ENCODE results near the gene KCNIP1.

DNA sequence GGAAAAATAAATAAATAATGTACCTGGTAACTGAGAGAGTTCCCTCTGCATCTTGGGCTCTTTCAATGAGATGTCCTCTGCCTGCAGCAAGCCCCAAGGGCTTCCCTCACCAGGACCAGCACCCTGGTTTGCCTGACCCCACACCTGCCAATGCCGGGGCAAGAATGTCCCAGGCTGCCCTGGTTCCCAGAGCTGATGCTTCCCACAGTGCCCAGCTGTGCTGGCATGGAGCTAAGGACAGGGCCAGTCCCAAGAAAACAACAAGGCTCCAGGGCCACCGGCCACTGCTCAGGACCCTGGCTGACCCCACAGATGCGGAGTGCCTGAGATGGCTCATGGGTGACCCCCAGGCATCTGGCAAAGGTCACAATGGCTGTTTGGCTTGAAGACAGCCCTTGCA, 123.5 kb downstream of the KCNIP1 start:
- TF ChIP-seq, protein P1, sequence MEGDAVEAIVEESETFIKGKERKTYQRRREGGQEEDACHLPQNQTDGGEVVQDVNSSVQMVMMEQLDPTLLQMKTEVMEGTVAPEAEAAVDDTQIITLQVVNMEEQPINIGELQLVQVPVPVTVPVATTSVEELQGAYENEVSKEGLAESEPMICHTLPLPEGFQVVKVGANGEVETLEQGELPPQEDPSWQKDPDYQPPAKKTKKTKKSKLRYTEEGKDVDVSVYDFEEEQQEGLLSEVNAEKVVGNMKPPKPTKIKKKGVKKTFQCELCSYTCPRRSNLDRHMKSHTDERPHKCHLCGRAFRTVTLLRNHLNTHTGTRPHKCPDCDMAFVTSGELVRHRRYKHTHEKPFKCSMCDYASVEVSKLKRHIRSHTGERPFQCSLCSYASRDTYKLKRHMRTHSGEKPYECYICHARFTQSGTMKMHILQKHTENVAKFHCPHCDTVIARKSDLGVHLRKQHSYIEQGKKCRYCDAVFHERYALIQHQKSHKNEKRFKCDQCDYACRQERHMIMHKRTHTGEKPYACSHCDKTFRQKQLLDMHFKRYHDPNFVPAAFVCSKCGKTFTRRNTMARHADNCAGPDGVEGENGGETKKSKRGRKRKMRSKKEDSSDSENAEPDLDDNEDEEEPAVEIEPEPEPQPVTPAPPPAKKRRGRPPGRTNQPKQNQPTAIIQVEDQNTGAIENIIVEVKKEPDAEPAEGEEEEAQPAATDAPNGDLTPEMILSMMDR (IDR thresholded peaks at IDR 0.05), result no peak
- no peak for TF ChIP-seq POLR2A (IDR thresholded peaks at IDR 0.05)
